ENCODE data around the gene SLC28A1.

DNA sequence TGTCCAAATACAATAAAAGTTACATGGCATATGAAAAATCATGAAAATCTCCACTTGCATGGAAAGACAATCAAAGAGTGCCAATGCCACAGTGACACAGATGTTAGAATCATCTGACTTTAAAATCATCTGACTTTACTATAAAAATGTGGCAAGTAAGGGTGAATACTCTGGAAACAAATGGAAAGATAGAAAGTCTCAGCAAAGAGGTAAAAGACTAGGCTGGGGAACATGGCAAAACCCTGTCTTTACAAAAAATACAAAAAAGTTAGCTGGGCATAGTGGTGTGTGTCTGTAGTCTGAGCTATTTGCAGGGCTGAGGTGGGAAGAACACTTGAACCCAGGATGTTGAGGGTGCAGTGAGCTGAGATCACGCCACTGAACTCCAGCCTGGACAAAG lies 38.2 kb upstream of the SLC28A1 start:
- TF ChIP-seq CTCF (IDR thresholded peaks at IDR 0.05; ENCODE audit: low read depth, low read length) (no peak), POLR2A (IDR thresholded peaks at IDR 0.05; ENCODE audit: extremely low read depth, insufficient read length) (no peak), MAX (IDR thresholded peaks at IDR 0.05; ENCODE audit: low read depth, low read length) (no peak)
